Ramos (cell line): ENCODE measurements around the gene ARHGAP15.

Experiments
- in situ Hi-C: fragments of 300-500 bp; cut with MboI; formaldehyde crosslinking; loops from one replicate; pipeline ENCODE4 v1.14.3; 2022; ENCODE audit warnings: low sequenced_read_pairs; ENCODE audit not compliant: unreplicated experiment

ARHGAP15 gene

GRCh38 chr2:143163499-143163898 lies 34.3 kb downstream of the ARHGAP15 start:
- in situ Hi-C loops, result no loop called here

- in situ Hi-C loops, result no loop called here
Measured at GRCh38 chr2:143165291-143165690, 36.1 kb downstream of the ARHGAP15 start.

DNA sequence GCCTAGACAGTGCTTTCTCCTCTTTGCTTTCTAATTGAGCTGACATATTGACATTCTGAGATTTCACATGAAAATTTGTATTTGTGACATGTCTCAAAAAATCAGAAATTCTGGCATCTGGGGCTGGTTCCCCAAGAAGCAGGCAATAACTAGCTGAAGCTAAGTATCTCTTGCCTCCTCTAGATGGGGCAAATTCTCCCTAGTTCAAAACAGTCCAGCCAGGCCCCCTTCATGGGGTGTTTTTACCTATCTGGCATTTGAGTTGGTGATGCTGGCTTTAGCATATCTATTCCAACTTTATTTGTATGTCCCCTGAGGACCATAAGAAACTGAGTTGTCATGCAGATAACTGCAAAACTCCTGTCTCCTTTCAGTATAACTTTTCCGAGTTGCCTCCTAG lies 39.9 kb downstream of the ARHGAP15 start:
- in situ Hi-C loops, result no loop called here

- in situ Hi-C loops, result no loop called here
Measured at GRCh38 chr2:143171817-143172216, 42.6 kb downstream of the ARHGAP15 start.

- in situ Hi-C loops, result no loop called here
Measured at GRCh38 chr2:143175438-143175837, 46.2 kb downstream of the ARHGAP15 start.

DNA sequence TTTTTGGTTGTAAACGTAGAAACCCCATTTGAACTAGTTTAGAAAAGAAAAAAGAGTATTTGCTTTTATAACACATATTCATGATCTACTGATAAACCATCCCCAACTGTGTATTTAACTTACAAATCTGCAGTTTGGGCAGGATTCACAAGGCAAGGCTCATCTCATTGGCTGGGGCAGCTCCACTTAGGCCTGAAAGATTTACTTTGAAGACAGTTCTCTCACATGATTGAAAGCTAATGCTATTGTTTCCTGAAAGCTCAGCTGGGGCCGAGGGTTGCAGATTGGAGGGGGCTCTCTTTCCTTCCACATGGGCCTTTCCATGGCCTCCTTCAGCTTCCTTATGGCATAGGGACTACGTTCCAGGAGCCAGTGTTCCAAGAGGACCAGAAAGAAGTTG lies 47.4 kb downstream of the ARHGAP15 start:
- in situ Hi-C loops, result no loop called here

- in situ Hi-C loops, result no loop called here
Measured at GRCh38 chr2:143177096-143177786, 48.0 kb downstream of the ARHGAP15 start.

DNA sequence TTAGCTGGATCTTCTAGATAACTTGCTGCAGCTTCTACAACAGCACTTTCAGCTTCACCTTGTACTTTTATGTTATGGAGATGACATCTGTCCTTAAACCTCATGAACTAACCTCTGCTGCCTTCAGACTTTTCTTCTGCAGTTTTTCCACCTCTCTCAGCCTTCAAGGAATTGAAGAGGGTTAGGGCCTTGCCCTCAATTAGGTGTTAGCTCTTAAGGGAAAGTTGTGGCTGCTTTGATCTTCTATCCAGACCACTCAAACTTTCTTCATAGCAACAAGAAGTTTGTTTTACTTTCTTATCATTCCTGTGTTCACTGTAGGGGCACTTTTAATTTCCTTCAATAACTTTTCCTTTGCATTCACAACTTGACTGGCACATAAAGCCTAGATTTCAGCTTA lies 52.3 kb downstream of the ARHGAP15 start:
- in situ Hi-C loops, result no loop called here

- in situ Hi-C loops, result no loop called here
Measured at GRCh38 chr2:143182649-143183048, 53.4 kb downstream of the ARHGAP15 start.

DNA sequence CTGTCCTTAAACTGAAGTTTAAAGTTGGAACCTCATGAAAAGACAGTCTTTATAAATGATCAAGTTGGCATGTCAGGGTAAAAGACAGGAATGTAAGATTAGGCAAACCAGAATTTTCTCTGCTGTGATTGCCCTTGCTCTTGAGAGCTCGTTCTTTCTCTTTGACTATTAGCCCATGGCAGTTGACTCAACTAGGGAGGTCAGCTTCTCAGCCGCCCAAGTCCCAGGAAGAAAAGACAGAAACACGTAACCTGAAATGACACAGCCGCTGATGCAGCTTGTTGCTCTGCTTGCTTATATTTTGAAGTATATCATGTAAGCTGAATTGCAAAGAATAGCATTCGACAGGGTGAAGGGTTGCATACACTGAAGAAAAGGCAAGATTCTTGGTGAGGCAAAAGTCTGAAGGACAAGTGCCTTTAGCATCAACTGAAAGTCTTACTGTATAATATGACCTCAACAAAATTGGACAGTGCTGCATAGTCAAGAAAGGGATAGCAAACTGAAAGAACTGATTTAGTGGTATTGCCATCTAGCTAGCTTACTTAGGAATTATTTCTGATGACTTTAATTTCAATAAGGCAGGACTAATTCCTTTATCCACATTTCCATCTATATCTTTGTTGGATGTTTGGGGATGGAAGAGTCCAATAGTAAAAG lies 54.7 kb downstream of the ARHGAP15 start:
- in situ Hi-C loops, result no loop called here

DNA sequence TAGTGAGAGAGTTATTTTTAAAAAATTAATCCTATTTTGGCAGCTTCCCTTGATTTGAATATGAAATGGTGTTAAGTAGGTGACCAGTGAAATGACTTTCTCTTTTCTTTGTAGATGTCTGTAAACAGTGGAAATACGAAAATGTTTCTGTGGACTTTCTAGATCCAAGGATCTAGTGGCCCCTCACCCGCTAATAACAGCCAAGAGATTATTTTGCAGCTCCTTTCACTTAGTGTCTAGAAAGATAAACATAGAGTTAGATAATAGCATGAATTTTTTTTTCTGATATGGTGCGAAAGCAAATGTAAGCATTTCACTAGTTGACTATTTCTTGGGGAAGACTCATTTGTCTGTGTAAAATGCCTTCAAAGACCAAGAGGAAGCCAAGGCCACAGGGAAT lies 57.7 kb downstream of the ARHGAP15 start:
- in situ Hi-C loops, result no loop called here

- in situ Hi-C loops, result no loop called here
Measured at GRCh38 chr2:143190431-143190830, 61.2 kb downstream of the ARHGAP15 start.

DNA sequence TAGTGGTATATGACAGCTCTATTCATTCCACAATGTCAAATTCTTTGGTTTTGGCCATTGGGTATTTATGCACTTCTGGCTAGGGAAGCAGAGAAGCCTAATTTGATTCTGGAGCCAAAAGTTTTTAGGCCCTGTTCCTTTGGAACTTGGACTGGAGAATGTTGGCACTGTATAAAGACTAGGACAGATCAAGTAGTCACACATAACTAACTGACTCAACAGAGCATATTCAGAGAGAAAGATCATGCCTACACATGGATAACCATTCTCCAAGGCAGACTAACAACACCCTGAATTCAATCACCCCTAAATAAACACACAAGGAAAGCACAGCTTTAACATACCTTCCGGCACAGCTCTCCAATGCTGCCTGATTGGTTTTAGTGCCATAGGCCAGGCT lies 62.9 kb downstream of the ARHGAP15 start:
- in situ Hi-C loops, result no loop called here

DNA sequence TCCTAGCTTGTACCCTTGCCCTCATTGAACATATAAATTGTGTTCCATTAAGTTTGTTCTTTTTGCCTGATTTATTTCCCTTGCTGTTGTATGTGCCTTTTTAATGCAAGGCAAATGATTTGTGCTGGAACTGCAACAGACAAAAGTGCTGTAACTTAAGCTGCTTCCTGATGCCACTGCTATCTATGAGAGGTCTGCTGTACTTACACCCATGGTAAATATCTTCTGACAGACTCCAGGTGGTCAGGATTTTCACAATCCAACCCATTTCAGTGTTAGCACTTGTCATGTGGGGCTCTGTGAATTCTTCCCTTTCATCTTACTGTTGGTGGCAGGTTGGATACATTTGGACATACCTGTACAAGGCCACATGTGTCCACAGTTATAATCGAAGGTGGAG lies 63.5 kb downstream of the ARHGAP15 start:
- in situ Hi-C loops, result no loop called here

DNA sequence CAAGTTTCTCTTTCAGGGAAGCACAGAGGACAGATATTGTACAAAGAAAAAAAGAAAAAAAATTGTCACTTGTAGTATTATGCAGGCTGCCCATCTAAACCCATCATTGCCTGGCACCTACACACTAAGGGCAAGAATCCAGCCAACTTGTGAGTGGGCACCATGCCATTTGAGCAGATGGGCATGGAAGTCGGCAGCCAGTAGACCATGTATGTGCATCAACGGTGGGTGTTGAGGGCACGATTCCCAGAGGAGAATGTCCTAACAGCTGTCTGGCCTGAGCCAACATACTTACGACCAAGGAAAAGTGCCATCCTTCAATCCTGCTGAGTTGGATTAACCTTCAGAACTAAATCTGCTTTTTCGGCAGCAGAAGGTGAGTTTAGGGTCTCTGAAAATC lies 63.9 kb downstream of the ARHGAP15 start:
- in situ Hi-C loops, result no loop called here

- in situ Hi-C loops, result no loop called here
Measured at GRCh38 chr2:143195511-143195910, 66.3 kb downstream of the ARHGAP15 start.

- in situ Hi-C loops, result no loop called here
Measured at GRCh38 chr2:143204062-143204461, 74.8 kb downstream of the ARHGAP15 start.

DNA sequence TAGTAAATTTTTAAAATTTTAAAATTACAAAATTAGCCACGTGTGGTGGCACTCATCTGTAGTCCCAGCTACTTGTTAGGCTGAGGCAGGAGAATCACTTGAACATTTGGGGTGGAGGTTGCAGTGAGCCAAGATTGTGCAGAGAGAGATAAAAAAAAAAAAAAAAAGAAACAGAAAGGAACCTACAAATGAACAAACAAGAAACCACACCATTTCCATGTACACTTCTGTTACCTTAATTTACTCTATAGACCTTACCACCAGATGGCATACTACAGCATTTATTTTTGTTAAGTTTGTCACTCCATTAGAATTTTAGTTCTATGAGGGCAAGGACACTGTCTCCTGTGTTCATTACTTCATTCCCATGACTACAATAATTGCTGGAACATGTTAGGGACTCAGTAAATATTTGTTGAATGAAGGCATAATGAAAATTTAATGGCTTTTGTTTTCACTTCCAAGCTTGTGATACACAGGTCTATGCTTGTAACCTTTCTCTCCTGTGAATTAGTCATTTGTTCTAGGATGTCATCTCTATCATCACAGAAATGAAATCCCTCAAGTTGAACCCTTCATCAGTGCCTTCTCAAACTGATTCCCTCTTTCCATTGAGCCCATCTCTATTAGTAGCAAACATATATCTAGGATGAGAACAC lies 76.0 kb downstream of the ARHGAP15 start:
- in situ Hi-C loops, result no loop called here

DNA sequence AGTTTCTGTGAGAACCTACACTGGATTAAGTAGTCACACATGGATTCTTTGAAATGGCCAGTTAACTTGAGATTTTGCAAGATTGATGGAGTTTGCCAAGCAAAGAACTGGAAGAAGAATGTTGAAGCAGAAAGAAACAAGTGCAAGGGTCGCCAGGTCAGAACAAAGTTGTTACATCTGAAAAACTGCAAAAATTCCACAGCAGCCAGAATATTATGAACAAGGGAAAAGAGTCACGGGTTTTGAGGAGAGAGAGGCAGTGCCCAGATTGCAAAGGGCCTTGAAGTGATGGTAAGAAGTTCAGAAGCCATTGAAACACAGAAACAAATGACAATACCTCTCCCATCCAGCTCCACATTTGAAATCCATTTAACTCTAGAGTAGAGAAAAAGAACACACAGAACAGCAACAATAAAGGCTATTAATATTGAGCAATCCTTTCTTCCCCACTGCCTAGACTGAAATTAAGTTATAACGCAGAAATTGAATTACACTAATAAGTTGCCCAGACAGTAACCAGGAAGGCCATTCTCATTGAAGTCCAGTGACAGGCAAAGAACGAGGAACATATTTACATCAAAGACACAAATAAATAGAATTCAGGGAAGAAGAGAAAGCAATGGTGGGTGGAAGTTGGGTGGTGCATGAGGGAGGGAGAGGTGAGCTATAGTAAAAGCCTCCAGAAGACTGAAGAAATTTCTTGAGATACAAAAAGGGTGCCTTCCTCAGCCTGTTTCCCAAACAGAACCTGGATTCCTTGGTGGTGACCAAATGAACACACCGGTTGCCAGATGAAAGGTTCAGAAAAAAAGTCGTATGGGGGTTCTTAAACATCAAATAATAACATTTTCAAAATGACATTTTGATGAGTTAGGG lies 80.6 kb downstream of the ARHGAP15 start:
- in situ Hi-C loops, result loop anchor here (5.0 kb wide), 1 partner anchor 98 kb away; no protein-coding TSS in a partner anchor

GRCh38 chr2:143210446-143210819 lies 81.2 kb downstream of the ARHGAP15 start:
- in situ Hi-C loops, result loop anchor here (5.0 kb wide), 1 partner anchor 98 kb away; no protein-coding TSS in a partner anchor
